Astrocyte (in vitro differentiated cells and primary cell): ENCODE results near the gene HNRNPF.

Experiments used
- CTCF ChIP-seq: IDR thresholded peaks from 2 replicates; pipeline ENCODE4 v1.5.1; 2011; ENCODE audit warnings: low read depth, mild to moderate bottlenecking, inconsistent platforms, low read length, moderate library complexity; ENCODE audit not compliant: insufficient read depth
- EZH2 ChIP-seq: IDR thresholded peaks from 2 replicates; pipeline ENCODE4 v1.6.1; 2012; ENCODE audit warnings: mild to moderate bottlenecking, low read length, inconsistent platforms; ENCODE audit not compliant: insufficient read depth

- TF ChIP-seq CTCF: no peak
- TF ChIP-seq EZH2: no peak
These were observed 31.6 kb upstream of the HNRNPF start for GRCh38 chr10:43440463-43441134.
